ENCODE measurements around the gene DDX31. TPM values are rescaled to one million over a fixed set of nuclear protein-coding genes. Genes with fewer than 3 reads are reported as not detected.

Gene DDX31
- total RNA-seq, 1 experiment from 2014 or later = 21.8 TPM

GRCh38 chr9:132651259-132651658 is 18.5 kb downstream of the DDX31 start:
- Histone ChIP-seq H3K79me2 (ENCODE audit: low read length) (peaks cover 21% of the 10 kb centered on the region), H3K27me3 (ENCODE audit: low read length) (no peaks in the 10 kb centered on the region), H3K4me2 (ENCODE audit: low read depth, low read length, poor library complexity, severe bottlenecking) (no peak overlapping the region), H3K36me3 (ENCODE audit: insufficient read depth, low read length) (peaks cover 41% of the 10 kb centered on the region; the same call in 1 of the 2 replicates), H4K20me1 (ENCODE audit: insufficient read depth, low read depth, low read length) (no peaks in the 10 kb centered on the region), H3K9me3 (ENCODE audit: low read length) (no peaks in the 10 kb centered on the region), H3K27ac (ENCODE audit: low read length) (no peak overlapping the region), H3K9ac (ENCODE audit: low read length) (no peak overlapping the region), H3K4me1 (ENCODE audit: low read length) (no peaks in the 10 kb centered on the region), H2AFZ (ENCODE audit: low read length) (no peak overlapping the region), H3K4me3 (ENCODE audit: low read length) (no peak overlapping the region), H3K9me2 (replicated peaks; ENCODE audit: insufficient read depth, low read length) (no peaks in the 10 kb centered on the region)
- no peak for DNase-seq

GRCh38 chr9:132648685-132649084 is 21.1 kb downstream of the DDX31 start:
- no peak for DNase-seq
- Histone ChIP-seq H3K27me3 (ENCODE audit: low read length) (no peaks in the 10 kb centered on the region), H3K36me3 (ENCODE audit: insufficient read depth, low read length) (peaks cover 48% of the 10 kb centered on the region), H3K9me2 (replicated peaks; ENCODE audit: insufficient read depth, low read length) (no peaks in the 10 kb centered on the region), H3K4me3 (ENCODE audit: low read length) (no peak overlapping the region), H4K20me1 (ENCODE audit: insufficient read depth, low read depth, low read length) (no peaks in the 10 kb centered on the region), H3K4me1 (ENCODE audit: low read length) (no peaks in the 10 kb centered on the region), H3K4me2 (ENCODE audit: low read depth, low read length, poor library complexity, severe bottlenecking) (no peak overlapping the region), H3K27ac (ENCODE audit: low read length) (no peak overlapping the region), H3K9me3 (ENCODE audit: low read length) (no peaks in the 10 kb centered on the region), H3K79me2 (ENCODE audit: low read length) (peaks cover 10% of the 10 kb centered on the region), H2AFZ (ENCODE audit: low read length) (no peak overlapping the region), H3K9ac (ENCODE audit: low read length) (no peak overlapping the region)

- no peak overlapping the region for H3K4me2 ChIP-seq (ENCODE audit: low read depth, low read length, poor library complexity, severe bottlenecking)
- H3K79me2 ChIP-seq (ENCODE audit: low read length) = peaks cover 14% of the 10 kb centered on the region
- H3K4me3 ChIP-seq (ENCODE audit: low read length) = no peak overlapping the region
- no peaks in the 10 kb centered on the region for H3K9me3 ChIP-seq (ENCODE audit: low read length)
- no peak overlapping the region for H3K9ac ChIP-seq (ENCODE audit: low read length)
- no peaks in the 10 kb centered on the region for H3K4me1 ChIP-seq (ENCODE audit: low read length)
- peaks cover 52% of the 10 kb centered on the region for H3K36me3 ChIP-seq (ENCODE audit: insufficient read depth, low read length)
- no peak overlapping the region for H3K27ac ChIP-seq (ENCODE audit: low read length)
- no peaks in the 10 kb centered on the region for H4K20me1 ChIP-seq (ENCODE audit: insufficient read depth, low read depth, low read length)
- no peaks in the 10 kb centered on the region for H3K27me3 ChIP-seq (ENCODE audit: low read length)
- H2AFZ ChIP-seq (ENCODE audit: low read length) = no peak overlapping the region
- no peak for DNase-seq
- no peaks in the 10 kb centered on the region for H3K9me2 ChIP-seq (replicated peaks; ENCODE audit: insufficient read depth, low read length)
These were observed 21.5 kb downstream of the DDX31 start for GRCh38 chr9:132648283-132648682.

GRCh38 chr9:132647806-132648205 is 22.0 kb downstream of the DDX31 start:
- Histone ChIP-seq H4K20me1 (ENCODE audit: insufficient read depth, low read depth, low read length) (no peaks in the 10 kb centered on the region), H3K79me2 (ENCODE audit: low read length) (peaks cover 15% of the 10 kb centered on the region), H3K4me2 (ENCODE audit: low read depth, low read length, poor library complexity, severe bottlenecking) (no peak overlapping the region), H3K4me1 (ENCODE audit: low read length) (no peaks in the 10 kb centered on the region), H2AFZ (ENCODE audit: low read length) (no peak overlapping the region), H3K4me3 (ENCODE audit: low read length) (no peak overlapping the region), H3K36me3 (ENCODE audit: insufficient read depth, low read length) (peaks cover 57% of the 10 kb centered on the region), H3K9ac (ENCODE audit: low read length) (no peak overlapping the region), H3K9me2 (replicated peaks; ENCODE audit: insufficient read depth, low read length) (no peaks in the 10 kb centered on the region), H3K27ac (ENCODE audit: low read length) (no peak overlapping the region), H3K9me3 (ENCODE audit: low read length) (no peaks in the 10 kb centered on the region), H3K27me3 (ENCODE audit: low read length) (no peaks in the 10 kb centered on the region)
- no peak for DNase-seq

GRCh38 chr9:132647355-132647754 is 22.4 kb downstream of the DDX31 start:
- no peaks in the 10 kb centered on the region for H3K27me3 ChIP-seq (ENCODE audit: low read length)
- no peak for DNase-seq
- no peaks in the 10 kb centered on the region for H3K9me2 ChIP-seq (replicated peaks; ENCODE audit: insufficient read depth, low read length)
- peaks cover 15% of the 10 kb centered on the region for H3K79me2 ChIP-seq (ENCODE audit: low read length)
- H3K4me2 ChIP-seq (ENCODE audit: low read depth, low read length, poor library complexity, severe bottlenecking) = no peak overlapping the region
- H3K27ac ChIP-seq (ENCODE audit: low read length) = no peak overlapping the region
- peaks cover 57% of the 10 kb centered on the region for H3K36me3 ChIP-seq (ENCODE audit: insufficient read depth, low read length)
- H3K4me1 ChIP-seq (ENCODE audit: low read length) = no peaks in the 10 kb centered on the region
- H3K9ac ChIP-seq (ENCODE audit: low read length) = no peak overlapping the region
- no peak overlapping the region for H2AFZ ChIP-seq (ENCODE audit: low read length)
- no peaks in the 10 kb centered on the region for H4K20me1 ChIP-seq (ENCODE audit: insufficient read depth, low read depth, low read length)
- H3K4me3 ChIP-seq (ENCODE audit: low read length) = no peak overlapping the region
- no peaks in the 10 kb centered on the region for H3K9me3 ChIP-seq (ENCODE audit: low read length)

GRCh38 chr9:132646726-132647125 is 23.1 kb downstream of the DDX31 start:
- Histone ChIP-seq H3K4me2 (ENCODE audit: low read depth, low read length, poor library complexity, severe bottlenecking) (no peak overlapping the region), H3K4me3 (ENCODE audit: low read length) (no peak overlapping the region), H3K36me3 (ENCODE audit: insufficient read depth, low read length) (peaks cover 61% of the 10 kb centered on the region), H3K27me3 (ENCODE audit: low read length) (no peaks in the 10 kb centered on the region), H3K27ac (ENCODE audit: low read length) (no peak overlapping the region), H4K20me1 (ENCODE audit: insufficient read depth, low read depth, low read length) (no peaks in the 10 kb centered on the region), H2AFZ (ENCODE audit: low read length) (no peak overlapping the region), H3K9me3 (ENCODE audit: low read length) (no peaks in the 10 kb centered on the region), H3K9me2 (replicated peaks; ENCODE audit: insufficient read depth, low read length) (no peaks in the 10 kb centered on the region), H3K79me2 (ENCODE audit: low read length) (peaks cover 15% of the 10 kb centered on the region), H3K4me1 (ENCODE audit: low read length) (no peaks in the 10 kb centered on the region), H3K9ac (ENCODE audit: low read length) (no peak overlapping the region)
- DNase-seq = no peak

GRCh38 chr9:132645711-132646110 is 24.1 kb downstream of the DDX31 start:
- H4K20me1 ChIP-seq (ENCODE audit: insufficient read depth, low read depth, low read length) = no peaks in the 10 kb centered on the region
- H3K36me3 ChIP-seq (ENCODE audit: insufficient read depth, low read length) = peaks cover 63% of the 10 kb centered on the region
- H3K9me3 ChIP-seq (ENCODE audit: low read length) = no peaks in the 10 kb centered on the region
- no peak overlapping the region for H3K27ac ChIP-seq (ENCODE audit: low read length)
- no peak overlapping the region for H3K4me3 ChIP-seq (ENCODE audit: low read length)
- no peaks in the 10 kb centered on the region for H3K27me3 ChIP-seq (ENCODE audit: low read length)
- H3K9ac ChIP-seq (ENCODE audit: low read length) = no peak overlapping the region
- H3K9me2 ChIP-seq (replicated peaks; ENCODE audit: insufficient read depth, low read length) = no peaks in the 10 kb centered on the region
- no peaks in the 10 kb centered on the region for H3K4me1 ChIP-seq (ENCODE audit: low read length)
- DNase-seq = no peak
- no peak overlapping the region for H3K4me2 ChIP-seq (ENCODE audit: low read depth, low read length, poor library complexity, severe bottlenecking)
- H3K79me2 ChIP-seq (ENCODE audit: low read length) = peaks cover 15% of the 10 kb centered on the region
- no peak overlapping the region for H2AFZ ChIP-seq (ENCODE audit: low read length)

- Histone ChIP-seq H3K9ac (ENCODE audit: low read length) (no peak overlapping the region), H3K4me2 (ENCODE audit: low read depth, low read length, poor library complexity, severe bottlenecking) (no peak overlapping the region), H3K27me3 (ENCODE audit: low read length) (no peaks in the 10 kb centered on the region), H3K9me3 (ENCODE audit: low read length) (no peaks in the 10 kb centered on the region), H3K36me3 (ENCODE audit: insufficient read depth, low read length) (peaks cover 61% of the 10 kb centered on the region), H2AFZ (ENCODE audit: low read length) (no peak overlapping the region), H3K4me1 (ENCODE audit: low read length) (no peaks in the 10 kb centered on the region), H3K27ac (ENCODE audit: low read length) (no peak overlapping the region), H3K4me3 (ENCODE audit: low read length) (no peak overlapping the region), H3K79me2 (ENCODE audit: low read length) (peaks cover 13% of the 10 kb centered on the region), H3K9me2 (replicated peaks; ENCODE audit: insufficient read depth, low read length) (no peaks in the 10 kb centered on the region), H4K20me1 (ENCODE audit: insufficient read depth, low read depth, low read length) (no peaks in the 10 kb centered on the region)
- DNase-seq = no peak
These were observed 24.5 kb downstream of the DDX31 start for GRCh38 chr9:132645306-132645705.

GRCh38 chr9:132644251-132644650 is 25.5 kb downstream of the DDX31 start:
- Histone ChIP-seq H2AFZ (ENCODE audit: low read length) (no peak overlapping the region), H3K79me2 (ENCODE audit: low read length) (peaks cover 7% of the 10 kb centered on the region), H3K9ac (ENCODE audit: low read length) (no peak overlapping the region), H3K36me3 (ENCODE audit: insufficient read depth, low read length) (peaks cover 56% of the 10 kb centered on the region), H3K9me3 (ENCODE audit: low read length) (no peaks in the 10 kb centered on the region), H3K4me1 (ENCODE audit: low read length) (no peaks in the 10 kb centered on the region), H3K9me2 (replicated peaks; ENCODE audit: insufficient read depth, low read length) (no peaks in the 10 kb centered on the region), H3K4me3 (ENCODE audit: low read length) (no peak overlapping the region), H4K20me1 (ENCODE audit: insufficient read depth, low read depth, low read length) (no peaks in the 10 kb centered on the region), H3K27ac (ENCODE audit: low read length) (no peak overlapping the region), H3K4me2 (ENCODE audit: low read depth, low read length, poor library complexity, severe bottlenecking) (no peak overlapping the region), H3K27me3 (ENCODE audit: low read length) (no peaks in the 10 kb centered on the region)
- peak; percentile 54 for DNase-seq

All from Karpas-422 (cell line).